GM21515 (cell line): ENCODE measurements around the gene TYSND1.
"Not testable (repeated sequence)": the region's sequence is repeated elsewhere in the genome, so short reads cannot be mapped to it uniquely, and the experiment has no call there.

Experiments
- ATAC-seq: cut with Tn5 transposase; IDR thresholded peaks from one replicate; pipeline ENCODE4 v1.9.1; 2021; ENCODE audit not compliant: unreplicated experiment

TYSND1 gene

GRCh38 chr10:70137135-70137534 lies 9.4 kb downstream of the TYSND1 start:
- no peak for ATAC-seq

DNA sequence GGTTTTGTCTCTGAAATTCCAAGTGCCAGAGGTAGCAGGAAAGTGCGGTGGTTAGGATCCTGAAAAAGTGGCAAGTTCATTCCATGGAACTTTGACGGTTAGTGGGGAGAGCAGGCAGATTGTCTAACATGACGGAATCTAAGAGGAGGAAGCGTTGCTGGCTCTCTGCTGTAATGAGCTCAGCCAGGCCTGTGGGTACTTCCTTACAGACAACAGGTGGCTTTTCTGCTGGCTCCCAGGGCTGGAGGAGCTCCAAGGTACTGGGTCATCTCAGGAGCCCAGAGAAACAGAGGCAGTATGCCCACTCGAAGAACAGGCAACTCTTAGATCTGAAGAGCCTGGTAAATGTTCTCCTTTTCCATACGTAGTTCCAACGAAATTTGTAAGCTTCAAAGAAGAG lies 10.8 kb downstream of the TYSND1 start:
- ATAC-seq = no peak

DNA sequence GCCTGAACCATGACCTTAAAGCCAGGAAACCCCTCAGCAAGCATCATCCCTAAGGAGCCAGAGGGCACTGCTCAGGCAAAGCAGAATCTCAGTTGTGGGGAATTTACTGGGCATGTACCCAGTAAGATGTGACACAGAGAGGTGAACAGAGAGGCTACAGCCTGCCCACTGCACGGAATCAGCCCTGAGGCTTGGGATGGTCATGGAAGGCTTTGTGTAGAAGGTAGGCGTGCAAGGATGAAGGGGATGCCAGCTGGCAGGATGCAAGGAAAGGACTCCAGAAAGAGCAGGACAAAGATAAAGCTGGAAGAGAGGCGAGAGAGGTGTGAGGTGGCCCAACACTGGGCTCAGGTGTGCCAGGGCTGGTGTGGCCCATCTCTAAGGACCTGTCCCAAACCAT lies 11.5 kb downstream of the TYSND1 start:
- no peak for ATAC-seq

DNA sequence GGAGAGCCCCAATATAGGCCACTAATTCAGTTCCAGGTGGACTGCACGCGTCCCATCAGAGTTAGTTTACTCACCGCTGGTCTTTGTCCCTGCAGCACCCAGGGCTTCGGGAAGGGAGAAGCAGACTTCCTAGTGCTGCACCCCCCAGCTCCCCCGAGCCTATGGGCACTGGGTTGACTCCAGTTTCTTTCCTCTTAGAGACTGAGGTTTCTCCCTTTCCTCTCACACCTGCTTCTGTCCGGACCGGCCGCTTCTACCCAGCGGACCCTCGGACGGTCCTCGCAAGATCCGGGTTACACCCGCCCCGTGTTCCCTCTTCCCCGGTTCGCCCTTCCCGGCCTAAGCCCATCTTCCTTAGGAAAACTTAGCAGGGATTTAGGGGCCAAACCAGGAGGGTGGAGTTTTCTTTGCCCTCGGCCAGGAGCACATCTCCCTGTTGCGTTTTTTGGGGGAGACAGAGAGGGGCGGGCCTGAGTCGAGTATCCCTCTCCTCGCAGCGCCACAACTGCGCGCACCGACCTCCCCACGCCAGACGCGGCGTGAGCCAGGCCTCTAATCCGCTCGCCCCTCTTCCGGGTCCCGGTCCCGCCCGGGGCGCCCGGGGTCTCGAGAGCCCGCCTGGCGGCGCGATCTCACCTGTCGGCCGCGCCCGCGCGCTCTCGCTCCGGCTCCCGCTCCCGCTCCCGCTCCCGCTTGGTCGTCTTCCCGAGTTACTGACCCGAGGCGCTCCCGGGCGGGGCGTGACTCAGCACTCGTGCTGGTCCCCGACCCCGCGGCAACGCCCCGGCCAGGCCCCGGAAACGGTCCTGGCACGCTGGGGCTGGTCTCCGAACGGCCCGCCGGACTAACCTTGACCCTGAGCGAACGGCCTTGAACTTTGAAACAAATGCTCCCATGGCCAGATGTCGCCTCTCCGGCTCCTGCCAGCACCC lies 14.1 kb downstream of the TYSND1 start, which contains the start of gene AIFM2:
AIFM2 (minus strand) TSS at position 728 of the 932 bp plus-strand sequence. CDS start 8,741 bp downstream, outside the sequence.
- peak; percentile 70 for ATAC-seq

DNA sequence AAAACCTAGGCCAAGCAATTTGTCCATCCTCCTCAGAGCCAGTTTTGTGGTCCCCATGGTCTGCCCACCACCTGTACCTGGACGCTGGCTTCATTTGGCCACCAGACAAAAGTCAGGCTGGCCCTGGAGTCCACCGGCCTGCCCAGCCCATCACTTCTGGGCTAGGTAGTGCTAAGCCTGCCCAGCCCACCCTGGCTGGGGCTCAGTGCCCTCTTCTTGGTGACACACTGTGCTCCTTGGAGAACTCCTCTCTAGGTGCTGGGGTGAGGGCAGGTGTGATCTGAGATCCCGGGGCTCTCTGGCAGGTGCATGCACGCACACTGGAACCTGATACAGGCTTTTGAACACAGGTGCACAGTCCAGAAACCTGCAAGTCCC lies 15.0 kb downstream of the TYSND1 start:
- ATAC-seq = no peak

GRCh38 chr10:70130878-70131559 lies 15.5 kb downstream of the TYSND1 start:
- no peak for ATAC-seq

DNA sequence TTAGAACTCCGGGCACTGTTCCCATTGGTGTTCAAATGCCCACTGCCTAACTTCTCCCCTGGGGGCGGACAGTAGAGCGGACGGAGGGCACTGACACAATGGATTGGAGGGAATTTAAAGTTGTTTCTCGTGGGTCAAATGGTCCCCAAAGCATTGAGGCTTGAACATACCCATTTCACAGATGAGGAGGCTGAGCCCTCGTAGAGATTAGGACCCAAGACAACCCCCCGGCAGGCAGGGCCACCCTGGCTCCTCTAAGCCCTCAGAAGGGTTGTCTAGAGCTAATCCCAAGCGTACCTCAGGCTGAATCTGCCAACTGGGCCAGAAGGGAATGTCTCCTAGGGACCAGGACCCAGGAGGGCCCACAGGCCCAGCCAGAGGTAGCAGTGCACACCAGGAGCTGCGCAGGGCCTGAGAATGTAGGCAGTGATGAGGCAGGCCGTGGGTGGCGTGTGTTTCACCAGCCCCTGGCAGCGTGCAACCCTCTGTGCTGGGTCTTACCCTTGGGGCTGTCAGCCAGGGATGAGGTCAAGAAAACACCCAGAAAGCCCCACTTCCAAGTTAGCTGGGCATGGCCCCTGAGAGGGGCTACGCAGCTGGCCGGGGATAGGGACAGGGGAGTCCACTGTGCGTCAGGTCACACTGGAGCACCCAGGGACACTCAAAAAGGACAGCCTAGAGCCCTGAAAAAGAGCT lies 19.7 kb downstream of the TYSND1 start:
- ATAC-seq = no peak

DNA sequence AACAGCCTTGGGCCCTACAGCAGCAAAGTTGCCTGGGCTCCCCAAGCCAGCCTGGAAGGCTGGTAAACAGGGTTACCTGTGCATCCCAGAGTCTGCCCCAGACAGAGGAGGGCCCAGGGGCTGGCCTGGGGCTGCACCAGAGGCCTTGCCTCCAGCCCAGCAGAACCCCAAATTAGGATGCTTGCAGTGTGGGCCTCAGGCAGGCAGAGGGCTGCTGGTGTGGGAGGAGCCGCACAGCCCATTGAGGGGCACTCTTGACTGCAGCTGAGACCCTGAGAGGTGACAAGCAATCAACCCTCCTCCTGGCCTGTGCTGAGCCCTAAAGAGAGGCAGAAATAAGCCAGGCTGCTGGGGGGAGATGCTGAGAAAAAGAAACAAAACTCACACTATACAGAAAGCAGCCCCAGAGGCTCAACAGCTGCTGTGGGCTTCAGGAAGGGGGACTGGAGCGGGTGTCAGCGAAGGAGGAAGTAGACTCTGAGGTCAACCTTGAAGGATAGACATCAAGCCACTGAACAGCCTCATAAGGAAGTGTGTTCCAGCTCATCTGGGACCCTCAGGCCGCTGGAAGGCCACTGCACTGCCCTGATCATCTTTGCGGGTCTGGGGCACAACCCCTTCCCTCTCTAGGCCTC lies 20.5 kb downstream of the TYSND1 start:
- no peak for ATAC-seq

GRCh38 chr10:70124918-70125317 lies 21.6 kb downstream of the TYSND1 start:
- no peak for ATAC-seq

DNA sequence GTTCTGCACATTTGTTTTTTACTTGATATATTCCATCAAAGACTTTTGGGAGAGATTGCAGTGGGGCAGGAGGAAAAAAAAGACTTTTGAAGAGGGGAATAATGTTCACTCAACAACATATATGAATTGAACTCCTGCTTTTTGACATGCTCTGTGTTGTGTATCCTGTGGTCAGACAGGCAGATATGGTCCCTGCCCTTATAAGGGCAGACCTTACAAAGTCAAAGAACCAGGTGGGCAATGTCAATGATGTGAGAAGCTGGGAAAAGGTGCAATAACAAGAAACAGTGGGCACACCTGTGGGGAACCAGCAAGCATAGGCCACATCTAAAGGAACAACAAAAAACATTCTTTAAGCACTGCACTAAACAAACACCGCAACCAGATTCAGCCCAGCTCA lies 22.1 kb downstream of the TYSND1 start:
- no peak for ATAC-seq

DNA sequence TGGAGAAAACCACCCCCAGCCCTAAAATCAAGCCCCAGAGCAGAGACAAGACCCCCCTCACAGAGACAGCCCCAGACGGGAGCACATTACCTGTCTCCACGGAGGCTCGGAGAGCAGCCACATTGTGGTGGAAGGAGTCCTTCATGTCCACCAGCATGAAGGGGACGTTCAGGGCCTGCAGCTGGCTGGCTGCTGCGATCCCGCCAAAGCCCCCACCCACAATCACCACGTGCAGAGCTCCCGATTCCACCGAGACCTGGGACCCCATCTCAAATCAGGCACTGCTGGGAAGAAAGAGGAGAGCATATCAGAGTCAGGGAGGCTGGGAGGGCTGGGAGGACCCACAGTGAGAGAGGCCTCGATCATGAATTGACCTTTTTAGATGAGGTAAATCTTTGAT lies 22.7 kb downstream of the TYSND1 start:
- no peak for ATAC-seq

GRCh38 chr10:70123166-70123565 lies 23.3 kb downstream of the TYSND1 start:
- ATAC-seq = not testable (repeated sequence)

GRCh38 chr10:70122742-70123141 lies 23.8 kb downstream of the TYSND1 start:
- ATAC-seq = no peak

- no peak for ATAC-seq
Observed at GRCh38 chr10:70121281-70121949, 25.1 kb downstream of the TYSND1 start.

DNA sequence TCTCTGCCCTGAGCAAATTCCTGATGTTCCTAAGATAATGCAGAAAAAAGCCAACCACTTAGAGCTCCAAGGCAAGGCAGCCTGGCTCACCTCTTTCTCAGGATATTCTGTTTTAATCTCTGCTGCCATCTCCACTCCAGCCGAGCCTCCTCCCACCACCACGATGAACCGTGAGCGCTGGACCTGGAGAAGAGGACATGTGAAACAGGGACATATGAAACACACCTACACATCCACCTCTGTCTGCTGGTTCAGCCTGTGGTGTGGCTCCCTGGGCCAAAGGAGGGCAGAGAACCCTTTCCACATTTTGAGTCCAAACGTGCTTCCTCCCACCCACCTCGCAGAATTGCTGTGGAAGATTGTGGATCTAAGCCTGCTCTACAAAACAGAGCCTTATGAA lies 26.1 kb downstream of the TYSND1 start:
- no peak for ATAC-seq

DNA sequence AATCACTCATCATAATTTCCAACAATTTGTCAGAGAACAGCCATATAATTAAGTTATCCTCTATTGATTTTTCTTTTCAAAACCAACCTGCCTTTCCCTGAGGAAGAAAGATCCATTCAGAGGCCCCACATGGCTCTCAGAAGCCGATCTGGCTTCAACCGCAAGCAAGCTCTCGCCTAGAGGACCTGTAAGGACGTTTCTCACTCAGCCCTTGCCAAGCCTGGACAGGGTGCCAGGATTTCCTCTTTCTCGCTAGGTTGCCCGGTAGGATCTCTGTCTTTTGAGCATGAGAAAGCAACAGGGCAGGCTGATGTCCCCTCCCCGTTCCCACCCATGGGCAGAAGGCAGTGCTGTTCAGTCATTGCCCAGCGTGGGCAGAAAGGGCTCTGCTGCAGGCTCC lies 26.9 kb downstream of the TYSND1 start:
- no peak for ATAC-seq

DNA sequence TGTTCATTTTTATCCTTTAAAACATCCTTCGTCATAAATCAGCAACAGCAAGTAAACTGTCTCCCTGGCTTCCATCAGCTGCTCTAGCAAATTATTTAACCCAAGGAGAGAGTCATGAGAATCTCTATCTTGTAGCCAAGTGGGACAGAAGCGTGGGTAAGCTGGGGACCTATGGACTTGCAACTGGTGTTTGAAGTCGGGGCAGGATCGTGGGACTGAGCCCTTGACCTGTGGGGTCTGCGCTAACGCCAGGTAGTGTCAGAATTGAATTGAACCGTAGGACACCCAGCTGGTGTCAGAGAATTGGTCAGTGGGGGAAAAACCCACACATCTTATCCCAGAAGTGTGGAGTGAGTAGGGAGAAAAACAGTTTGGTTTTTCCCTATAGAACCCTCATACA lies 27.3 kb downstream of the TYSND1 start:
- ATAC-seq = no peak

DNA sequence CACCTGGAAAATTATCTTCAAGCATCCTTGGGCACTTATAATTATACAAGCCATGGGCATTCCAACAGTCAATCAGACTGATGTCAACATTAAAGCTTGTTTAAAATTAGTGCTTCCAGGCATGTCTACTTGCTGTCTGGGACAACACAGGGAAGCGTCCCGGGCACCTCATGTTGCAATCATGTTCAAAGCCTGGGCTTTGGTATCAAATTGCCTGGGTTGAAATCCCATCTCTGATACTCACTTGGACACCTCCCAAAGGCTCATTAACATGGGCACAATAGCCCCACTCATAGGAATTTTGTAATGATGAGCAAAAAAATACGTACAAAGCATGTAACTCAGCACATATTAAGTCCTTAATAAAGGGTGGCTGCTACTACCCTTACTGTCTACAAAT lies 28.3 kb downstream of the TYSND1 start:
- no peak for ATAC-seq

GRCh38 chr10:70117646-70118045 lies 28.9 kb downstream of the TYSND1 start:
- no peak for ATAC-seq

- ATAC-seq = no peak
Observed at GRCh38 chr10:70115948-70116682, 30.4 kb downstream of the TYSND1 start.
